Measurements from ENCODE around the gene ARHGEF25.

DNA sequence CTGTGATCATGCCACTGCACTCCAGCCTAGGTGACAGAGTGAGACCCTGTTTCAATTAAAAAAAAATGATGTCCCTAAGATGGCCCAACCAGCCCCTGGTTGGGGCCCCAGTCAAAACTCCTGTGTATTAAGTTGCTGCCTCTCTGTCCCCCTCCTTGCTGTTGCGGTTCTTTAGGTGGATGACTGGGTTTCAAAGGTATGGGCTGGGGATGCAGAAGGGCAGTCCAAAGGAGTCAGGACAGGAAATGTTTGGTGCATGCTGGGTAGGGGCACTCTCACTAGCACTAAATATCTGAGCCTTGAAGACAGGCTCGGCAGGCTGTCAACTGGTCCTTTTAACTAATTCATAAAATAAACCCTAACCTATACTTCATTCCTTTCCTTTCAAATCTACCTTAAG is 32.2 kb upstream of the ARHGEF25 start:
- TF ChIP-seq, protein P1, sequence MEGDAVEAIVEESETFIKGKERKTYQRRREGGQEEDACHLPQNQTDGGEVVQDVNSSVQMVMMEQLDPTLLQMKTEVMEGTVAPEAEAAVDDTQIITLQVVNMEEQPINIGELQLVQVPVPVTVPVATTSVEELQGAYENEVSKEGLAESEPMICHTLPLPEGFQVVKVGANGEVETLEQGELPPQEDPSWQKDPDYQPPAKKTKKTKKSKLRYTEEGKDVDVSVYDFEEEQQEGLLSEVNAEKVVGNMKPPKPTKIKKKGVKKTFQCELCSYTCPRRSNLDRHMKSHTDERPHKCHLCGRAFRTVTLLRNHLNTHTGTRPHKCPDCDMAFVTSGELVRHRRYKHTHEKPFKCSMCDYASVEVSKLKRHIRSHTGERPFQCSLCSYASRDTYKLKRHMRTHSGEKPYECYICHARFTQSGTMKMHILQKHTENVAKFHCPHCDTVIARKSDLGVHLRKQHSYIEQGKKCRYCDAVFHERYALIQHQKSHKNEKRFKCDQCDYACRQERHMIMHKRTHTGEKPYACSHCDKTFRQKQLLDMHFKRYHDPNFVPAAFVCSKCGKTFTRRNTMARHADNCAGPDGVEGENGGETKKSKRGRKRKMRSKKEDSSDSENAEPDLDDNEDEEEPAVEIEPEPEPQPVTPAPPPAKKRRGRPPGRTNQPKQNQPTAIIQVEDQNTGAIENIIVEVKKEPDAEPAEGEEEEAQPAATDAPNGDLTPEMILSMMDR (CRISPR knock-in tag; IDR thresholded peaks at IDR 0.05): no peak
- no peak for TF ChIP-seq EZH2 (conservative IDR thresholded peaks at IDR 0.05; ENCODE audit: low read depth, low read length)
- TF ChIP-seq SP2 (CRISPR knock-in tag; IDR thresholded peaks at IDR 0.05): no peak
